ENCODE results near the gene TFAM.

DNA sequence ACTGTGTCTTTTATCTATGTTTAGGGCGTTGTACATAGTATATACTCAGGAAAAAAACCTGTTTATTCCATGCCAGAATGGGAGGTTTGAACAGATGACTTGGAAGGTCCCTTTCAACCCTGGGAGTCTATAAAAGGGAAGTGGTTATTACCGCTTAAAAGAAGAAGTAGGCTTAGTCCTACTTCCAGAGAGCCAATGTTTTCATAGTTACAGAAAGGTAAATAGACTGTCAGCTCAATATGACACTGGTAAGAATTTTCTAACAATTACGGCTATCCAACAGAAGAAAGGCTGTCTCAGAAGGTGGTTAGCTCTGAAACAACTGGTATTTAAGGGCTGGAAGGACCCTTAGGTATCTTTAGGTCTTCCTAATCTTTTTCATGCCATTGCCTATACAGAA lies 1.1 kb upstream of the TFAM start:
- TF ChIP-seq, protein P1, sequence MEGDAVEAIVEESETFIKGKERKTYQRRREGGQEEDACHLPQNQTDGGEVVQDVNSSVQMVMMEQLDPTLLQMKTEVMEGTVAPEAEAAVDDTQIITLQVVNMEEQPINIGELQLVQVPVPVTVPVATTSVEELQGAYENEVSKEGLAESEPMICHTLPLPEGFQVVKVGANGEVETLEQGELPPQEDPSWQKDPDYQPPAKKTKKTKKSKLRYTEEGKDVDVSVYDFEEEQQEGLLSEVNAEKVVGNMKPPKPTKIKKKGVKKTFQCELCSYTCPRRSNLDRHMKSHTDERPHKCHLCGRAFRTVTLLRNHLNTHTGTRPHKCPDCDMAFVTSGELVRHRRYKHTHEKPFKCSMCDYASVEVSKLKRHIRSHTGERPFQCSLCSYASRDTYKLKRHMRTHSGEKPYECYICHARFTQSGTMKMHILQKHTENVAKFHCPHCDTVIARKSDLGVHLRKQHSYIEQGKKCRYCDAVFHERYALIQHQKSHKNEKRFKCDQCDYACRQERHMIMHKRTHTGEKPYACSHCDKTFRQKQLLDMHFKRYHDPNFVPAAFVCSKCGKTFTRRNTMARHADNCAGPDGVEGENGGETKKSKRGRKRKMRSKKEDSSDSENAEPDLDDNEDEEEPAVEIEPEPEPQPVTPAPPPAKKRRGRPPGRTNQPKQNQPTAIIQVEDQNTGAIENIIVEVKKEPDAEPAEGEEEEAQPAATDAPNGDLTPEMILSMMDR (IDR thresholded peaks at IDR 0.05; ENCODE audit: low read depth, low read length, missing input control): no peak
- TF ChIP-seq EGR1 (IDR thresholded peaks at IDR 0.05; ENCODE audit: low read depth in 2 of 2): no peak
- TF ChIP-seq RAD21 (IDR thresholded peaks at IDR 0.05): no peak
- TF ChIP-seq, protein P2, sequence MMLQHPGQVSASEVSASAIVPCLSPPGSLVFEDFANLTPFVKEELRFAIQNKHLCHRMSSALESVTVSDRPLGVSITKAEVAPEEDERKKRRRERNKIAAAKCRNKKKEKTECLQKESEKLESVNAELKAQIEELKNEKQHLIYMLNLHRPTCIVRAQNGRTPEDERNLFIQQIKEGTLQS (IDR thresholded peaks at IDR 0.05): no peak

Measured in liver (tissue), 3 donors.